Spleen (tissue), 11 donors: ENCODE results near the gene HGFAC. TPM values are rescaled to one million over a fixed set of nuclear protein-coding genes. Genes with fewer than 3 reads are reported as not detected.
A peak's percentile ranks its signal among the peaks of the same experiment; 100 is the strongest.

ENCODE experiments used
- DNase-seq: peaks from one replicate; pipeline ENCODE4 v3.0.0-alpha.2; 2020
- H3K27ac ChIP-seq, 8 donors: fragments of 200-600 bp; sonication (generic) in 7 of 8; 1 replicate in 4 of 8; 2 replicates in 4 of 8; pipeline versions ENCODE4 v1.5.0 to v1.8.0; 2016 to 2021; ENCODE audit warnings: inconsistent platforms in 4 of 8, mild to moderate bottlenecking in 4 of 8, moderate library complexity in 1 of 8
- H3K27me3 ChIP-seq, 7 donors: fragments of 200-600 bp; sonication (generic) in 6 of 7; replicated peaks in 1 of 7; 1 replicate in 4 of 7; 2 replicates in 3 of 7; pipeline versions ENCODE4 v1.5.0 to v1.8.0; 2016 to 2021; ENCODE audit warnings: inconsistent platforms in 3 of 7, mild to moderate bottlenecking in 1 of 7
- H3K36me3 ChIP-seq, 6 donors: fragments of 200-600 bp; sonication (generic) in 5 of 6; 1 replicate in 4 of 6; 2 replicates in 2 of 6; pipeline versions ENCODE4 v1.5.0 to v1.8.0; 2016 to 2021; ENCODE audit warnings: inconsistent platforms in 2 of 6
- H3K4me1 ChIP-seq, 6 donors: fragments of 200-600 bp; sonication (generic) in 5 of 6; 1 replicate in 3 of 6; 2 replicates in 3 of 6; pipeline versions ENCODE4 v1.5.0 to v1.8.0; 2016 to 2021; ENCODE audit warnings: inconsistent platforms in 3 of 6
- H3K4me3 ChIP-seq, 8 donors: fragments of 200-600 bp; sonication (generic) in 7 of 8; 1 replicate in 4 of 8; 2 replicates in 4 of 8; pipeline versions ENCODE4 v1.5.0 to v1.8.0; 2016 to 2021; ENCODE audit warnings: inconsistent platforms in 4 of 8, mild to moderate bottlenecking in 4 of 8, moderate library complexity in 2 of 8
- H3K9me3 ChIP-seq, 8 donors: fragments of 200-600 bp; sonication (generic) in 7 of 8; 1 replicate in 4 of 8; 2 replicates in 4 of 8; pipeline versions ENCODE4 v1.5.0 to v1.8.0; 2016 to 2021; ENCODE audit warnings: inconsistent platforms in 4 of 8
- POLR2A ChIP-seq, 3 donors: fragments of 450-650 bp; IDR thresholded peaks; one replicate each; pipeline ENCODE4 v1.5.1; 2017; ENCODE audit warnings: antibody characterized with exemption in 3 of 3, mild to moderate bottlenecking in 1 of 3
- POLR2AphosphoS5 ChIP-seq, 3 donors: sonication (generic); formaldehyde crosslinking; IDR thresholded peaks; one replicate each; pipeline ENCODE4 v1.5.1; 2017; ENCODE audit warnings: antibody characterized with exemption in 3 of 3
- WGBS, 5 donors: extraction: QIAGEN DNeasy Blood & Tissue Kit in 3 of 5; methylation state at CpG; one replicate each; pipeline versions ENCODE4 v1.1.5 to v1.1.7; 2013 to 2018; 5-methylcytosine and 5-hydroxymethylcytosine counted together
- intact Hi-C: fragments of 100-400 bp; cut with DNase I; formaldehyde crosslinking; loops from one replicate; pipeline ENCODE4 v1.15.0; 2023; ENCODE audit warnings: low total_unique reads
- polyA plus RNA-seq, 3 donors: library from polyadenylated mRNA; stranded (reverse); fragments of 200-250 nt; gene quantifications; one replicate each; pipeline ENCODE4 v1.2.1, GENCODE V29; 2013
- total RNA-seq, 7 donors: library from RNA; depleted of rRNA in 3 of 7; stranded (reverse); fragments of >200 nt in 3 of 7; fragmentation: NEBNext Ultra II Directional in 4 of 7; extraction: Animal tissue kit (Norgen Biotek cat#: 25700) in 4 of 7; gene quantifications; one replicate each; pipeline versions ENCODE4 v1.1.0 to v1.2.1, GENCODE V29; 2016 to 2021
- TF ChIP-seq, protein P1 (sequence below), 11 experiments: fragments of 200-600 bp in 7 of 11; fragments of 450-650 bp in 4 of 11; sonication (generic) in 4 of 11; IDR thresholded peaks in 8 of 11; conservative IDR thresholded peaks in 3 of 11; 1 replicate in 7 of 11; 2 replicates in 4 of 11; pipeline versions ENCODE4 v1.4.0 to v1.8.0; 2016 to 2021; ENCODE audit warnings: antibody characterized with exemption in 11 of 11, inconsistent platforms in 4 of 11, mild to moderate bottlenecking in 1 of 11
- donor health status: healthy with polysubstance abuse.
- donor health status: DM: no; HTN: no; CAD: no; lungs with moderate emphysema.
- donor health status: DM: no; HTN: no; CAD: no.
- donor health status: Bipolar disorder and iron deficiency.
- donor health status: healthy.
- donor health status: DM: no; HTN: no; CAD: no.
- donor health status: DM: yes; HTN: yes; CAD: no.

The HGFAC gene
- total and polyA plus RNA-seq, 10 donors: 0.11 to 0.47 (median 0.32) TPM; not detected in 5

DNA sequence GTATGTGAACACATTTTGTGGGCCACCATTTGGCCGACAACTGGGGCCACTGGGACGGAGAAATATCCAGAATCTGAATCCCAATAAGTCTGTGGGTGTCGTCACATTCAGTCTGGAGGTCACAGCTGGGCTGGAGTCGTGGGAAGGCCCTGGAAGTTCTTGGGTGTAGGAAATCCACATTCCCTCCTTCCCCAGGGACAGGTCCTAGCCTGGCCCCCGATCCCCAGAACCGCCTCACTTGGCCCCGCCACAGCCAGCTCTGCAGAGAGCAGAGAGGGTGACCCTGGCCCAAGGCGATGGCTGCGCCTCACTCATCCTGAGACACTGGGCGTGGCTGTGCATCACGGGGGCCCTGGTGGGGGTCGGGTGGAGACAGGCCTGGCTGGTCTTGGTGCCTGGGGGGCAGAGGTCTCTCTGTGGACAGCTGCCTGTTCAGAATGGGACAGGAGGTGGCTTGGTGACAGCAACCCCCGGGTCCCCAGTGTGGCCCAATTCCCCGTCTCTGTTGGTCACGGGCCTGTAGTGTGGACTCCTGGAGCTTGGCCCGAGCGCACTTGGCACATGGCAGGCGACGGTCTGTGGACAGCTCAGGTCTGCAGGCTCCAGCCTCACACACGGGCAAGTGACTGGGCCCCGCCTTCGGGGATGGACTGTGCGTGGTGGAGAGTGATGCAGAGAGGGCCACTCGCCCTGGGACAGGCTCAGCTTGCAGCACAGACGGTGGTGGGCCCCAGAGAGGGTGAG is 37.8 kb downstream of the HGFAC start:
- no peak for DNase-seq
- intact Hi-C loops: no loop called here
- TF ChIP-seq, protein P1, sequence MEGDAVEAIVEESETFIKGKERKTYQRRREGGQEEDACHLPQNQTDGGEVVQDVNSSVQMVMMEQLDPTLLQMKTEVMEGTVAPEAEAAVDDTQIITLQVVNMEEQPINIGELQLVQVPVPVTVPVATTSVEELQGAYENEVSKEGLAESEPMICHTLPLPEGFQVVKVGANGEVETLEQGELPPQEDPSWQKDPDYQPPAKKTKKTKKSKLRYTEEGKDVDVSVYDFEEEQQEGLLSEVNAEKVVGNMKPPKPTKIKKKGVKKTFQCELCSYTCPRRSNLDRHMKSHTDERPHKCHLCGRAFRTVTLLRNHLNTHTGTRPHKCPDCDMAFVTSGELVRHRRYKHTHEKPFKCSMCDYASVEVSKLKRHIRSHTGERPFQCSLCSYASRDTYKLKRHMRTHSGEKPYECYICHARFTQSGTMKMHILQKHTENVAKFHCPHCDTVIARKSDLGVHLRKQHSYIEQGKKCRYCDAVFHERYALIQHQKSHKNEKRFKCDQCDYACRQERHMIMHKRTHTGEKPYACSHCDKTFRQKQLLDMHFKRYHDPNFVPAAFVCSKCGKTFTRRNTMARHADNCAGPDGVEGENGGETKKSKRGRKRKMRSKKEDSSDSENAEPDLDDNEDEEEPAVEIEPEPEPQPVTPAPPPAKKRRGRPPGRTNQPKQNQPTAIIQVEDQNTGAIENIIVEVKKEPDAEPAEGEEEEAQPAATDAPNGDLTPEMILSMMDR (IDR thresholded peaks at IDR 0.05 in 8 of 11, conservative IDR thresholded peaks at IDR 0.05 in 3 of 11): no peak
- TF ChIP-seq POLR2A (IDR thresholded peaks at IDR 0.05): no peak
- TF ChIP-seq POLR2AphosphoS5 (IDR thresholded peaks at IDR 0.05): no peak
- H3K4me3 ChIP-seq: no peak overlapping the region
- peaks cover 0 to 99% (median 21%) of the 10 kb centered on the region in 7 donors for H3K27me3 ChIP-seq
- 83 to 91% (median 86%) methylated on average over 18 to 25 of the region's 25 CpGs for WGBS, 5 donors
- H3K4me1 ChIP-seq: peaks cover 0 to 27% (median 18%) of the 10 kb centered on the region in 6 donors
- H3K36me3 ChIP-seq: no peaks in the 10 kb centered on the region
- H3K27ac ChIP-seq: no peak overlapping the region
- H3K9me3 ChIP-seq: no peaks in the 10 kb centered on the region

GRCh38 chr4:3480528-3481112 is 38.9 kb downstream of the HGFAC start:
- H3K4me1 ChIP-seq: peaks cover 0 to 38% (median 28%) of the 10 kb centered on the region in 6 donors
- TF ChIP-seq POLR2A (IDR thresholded peaks at IDR 0.05) (no peak), POLR2AphosphoS5 (IDR thresholded peaks at IDR 0.05) (peak in 1 of 3 donors; percentile 38)
- TF ChIP-seq, protein P1 (IDR thresholded peaks at IDR 0.05 in 8 of 11, conservative IDR thresholded peaks at IDR 0.05 in 3 of 11): peak; percentile 85 to 100 (median 99)
- DNase-seq: peak; percentile 93
- H3K27ac ChIP-seq: no peak overlapping the region
- no peak overlapping the region for H3K4me3 ChIP-seq
- 14 to 25% (median 19%) methylated on average over 10 to 17 of the region's 17 CpGs for WGBS, 5 donors
- H3K36me3 ChIP-seq: no peaks in the 10 kb centered on the region
- peaks cover 0 to 99% (median 27%) of the 10 kb centered on the region in 7 donors for H3K27me3 ChIP-seq
- intact Hi-C loops: no loop called here
- no peaks in the 10 kb centered on the region for H3K9me3 ChIP-seq

GRCh38 chr4:3481113-3481531 is 39.4 kb downstream of the HGFAC start:
- Histone ChIP-seq H3K9me3 (no peaks in the 10 kb centered on the region), H3K4me3 (no peak overlapping the region), H3K4me1 (peaks cover 0 to 43% (median 33%) of the 10 kb centered on the region in 6 donors), H3K27me3 (peaks cover 0 to 99% (median 27%) of the 10 kb centered on the region in 7 donors), H3K27ac (no peak overlapping the region), H3K36me3 (no peaks in the 10 kb centered on the region)
- TF ChIP-seq, protein P1 (IDR thresholded peaks at IDR 0.05 in 8 of 11, conservative IDR thresholded peaks at IDR 0.05 in 3 of 11): no peak
- TF ChIP-seq POLR2AphosphoS5 (IDR thresholded peaks at IDR 0.05) (no peak), POLR2A (IDR thresholded peaks at IDR 0.05) (no peak)
- intact Hi-C loops: no loop called here
- 42 to 51% (median 46%) methylated on average over 5 of the region's 5 CpGs for WGBS, 5 donors
- no peak for DNase-seq

- no peak overlapping the region for H3K27ac ChIP-seq
Observed at GRCh38 chr4:3481783-3482393, 40.1 kb downstream of the HGFAC start.

More at GRCh38 chr4:3481783-3482393, 40.1 kb downstream of the HGFAC start:
- Histone ChIP-seq H3K9me3 (no peaks in the 10 kb centered on the region), H3K27me3 (peaks cover 0 to 99% (median 27%) of the 10 kb centered on the region in 7 donors), H3K4me1 (peaks cover 0 to 50% (median 39%) of the 10 kb centered on the region in 6 donors), H3K36me3 (no peaks in the 10 kb centered on the region), H3K4me3 (no peak overlapping the region)
- TF ChIP-seq POLR2A (IDR thresholded peaks at IDR 0.05) (no peak), POLR2AphosphoS5 (IDR thresholded peaks at IDR 0.05) (no peak)
- TF ChIP-seq, protein P1 (IDR thresholded peaks at IDR 0.05 in 8 of 11, conservative IDR thresholded peaks at IDR 0.05 in 3 of 11): no peak
- intact Hi-C loops: no loop called here
- DNase-seq: no peak
- WGBS, 5 donors: 62 to 77% (median 69%) methylated on average over 19 of the region's 19 CpGs
